Measurements from ENCODE around the gene SERPINB13.

SERPINB13 gene

GRCh38 chr18:63586966-63587365 is at the start of gene SERPINB13:
TSS of gene SERPINB13 (plus strand) at chr18:63587343. CDS start at chr18:63588668, 1,325 bp downstream.
- DNase-seq: no peak

- DNase-seq: no peak
Measured at GRCh38 chr18:63539904-63540510, 47.1 kb upstream of the SERPINB13 start.

GRCh38 chr18:63542069-63542468 is 45.1 kb upstream of the SERPINB13 start, which contains the start of gene SERPINB12:
TSS of gene SERPINB12 (plus strand) at chr18:63542369. CDS start at chr18:63556160, 13,791 bp downstream.
- no peak for DNase-seq

GRCh38 chr18:63544017-63544416 is 43.1 kb upstream of the SERPINB13 start:
- DNase-seq: no peak

GRCh38 chr18:63545000-63545399 is 42.1 kb upstream of the SERPINB13 start:
- DNase-seq: no peak

GRCh38 chr18:63550068-63550467 is 37.1 kb upstream of the SERPINB13 start:
- no peak for DNase-seq

GRCh38 chr18:63551769-63552168 is 35.4 kb upstream of the SERPINB13 start:
- no peak for DNase-seq

GRCh38 chr18:63552581-63552980 is 34.6 kb upstream of the SERPINB13 start:
- no peak for DNase-seq

GRCh38 chr18:63553081-63553480 is 34.1 kb upstream of the SERPINB13 start:
- DNase-seq: no peak

GRCh38 chr18:63559567-63560491 is 27.3 kb upstream of the SERPINB13 start:
- no peak for DNase-seq

- no peak for DNase-seq
Measured at GRCh38 chr18:63562284-63562683, 24.9 kb upstream of the SERPINB13 start.

GRCh38 chr18:63564021-63564420 is 23.1 kb upstream of the SERPINB13 start:
- DNase-seq: no peak

GRCh38 chr18:63564561-63564960 is 22.6 kb upstream of the SERPINB13 start:
- DNase-seq: no peak

- no peak for DNase-seq
Measured at GRCh38 chr18:63567276-63567675, 19.9 kb upstream of the SERPINB13 start.

GRCh38 chr18:63567825-63568224 is 19.3 kb upstream of the SERPINB13 start:
- no peak for DNase-seq

GRCh38 chr18:63570721-63571120 is 16.4 kb upstream of the SERPINB13 start:
- no peak for DNase-seq

- DNase-seq: no peak
Measured at GRCh38 chr18:63575681-63576080, 11.5 kb upstream of the SERPINB13 start.

- DNase-seq: no peak
Measured at GRCh38 chr18:63578357-63578958, 8.7 kb upstream of the SERPINB13 start.

GRCh38 chr18:63579616-63580015 is 7.5 kb upstream of the SERPINB13 start:
- no peak for DNase-seq

GRCh38 chr18:63585988-63586387 is 1.2 kb upstream of the SERPINB13 start:
- no peak for DNase-seq

GRCh38 chr18:63586431-63586830 is 712 bp upstream of the SERPINB13 start:
- no peak for DNase-seq

- no peak for DNase-seq
Measured at GRCh38 chr18:63588909-63589308, 1.8 kb downstream of the SERPINB13 start.

GRCh38 chr18:63590373-63590772 is 3.2 kb downstream of the SERPINB13 start:
- no peak for DNase-seq

Measured in C1 segment of cervical spinal cord (tissue), 14 donors.